Measurements from ENCODE around the gene DLG2.
"Not testable (repeated sequence)": the region's sequence is repeated elsewhere in the genome, so short reads cannot be mapped to it uniquely, and the experiment has no call there.

DLG2 gene

DNA sequence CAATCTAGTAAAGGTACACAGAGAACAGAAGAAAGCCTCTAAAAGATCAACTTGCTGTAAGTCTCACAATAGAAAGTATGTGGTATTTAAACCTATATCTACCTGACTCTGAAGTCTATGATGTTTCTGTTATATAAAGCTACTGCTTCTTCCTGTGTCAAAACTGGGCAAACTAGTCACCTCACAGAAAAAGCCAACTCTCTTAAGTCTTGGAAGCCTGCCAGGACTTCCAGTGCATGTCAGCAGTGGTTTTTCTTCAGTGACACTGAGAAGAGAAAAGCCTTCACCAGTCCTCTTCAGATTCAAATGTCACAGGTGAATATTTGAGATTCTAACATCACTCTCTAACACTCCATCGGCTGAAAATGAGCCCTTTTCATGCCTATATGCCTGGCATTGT is 808.0 kb downstream of the DLG2 start:
- DNase-seq, result no peak

DNA sequence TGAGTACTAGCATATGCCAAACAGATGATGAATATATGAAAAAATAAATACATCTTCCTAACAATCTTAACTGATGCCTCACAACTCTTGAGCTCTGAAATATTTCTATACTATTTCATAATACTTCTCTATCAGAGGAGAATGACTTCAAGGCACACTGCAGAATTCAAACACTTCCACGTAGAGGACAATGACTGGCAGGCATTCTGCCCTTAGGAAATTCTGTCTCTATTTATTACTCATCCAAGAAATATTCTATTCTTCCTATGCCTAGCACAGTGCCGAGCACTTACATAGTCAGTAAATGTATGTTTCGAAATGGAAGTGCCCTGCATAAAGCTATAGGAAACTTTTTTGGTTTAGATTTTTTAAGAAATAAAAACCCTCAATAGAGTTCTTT is 809.1 kb downstream of the DLG2 start:
- no peak for DNase-seq

DNA sequence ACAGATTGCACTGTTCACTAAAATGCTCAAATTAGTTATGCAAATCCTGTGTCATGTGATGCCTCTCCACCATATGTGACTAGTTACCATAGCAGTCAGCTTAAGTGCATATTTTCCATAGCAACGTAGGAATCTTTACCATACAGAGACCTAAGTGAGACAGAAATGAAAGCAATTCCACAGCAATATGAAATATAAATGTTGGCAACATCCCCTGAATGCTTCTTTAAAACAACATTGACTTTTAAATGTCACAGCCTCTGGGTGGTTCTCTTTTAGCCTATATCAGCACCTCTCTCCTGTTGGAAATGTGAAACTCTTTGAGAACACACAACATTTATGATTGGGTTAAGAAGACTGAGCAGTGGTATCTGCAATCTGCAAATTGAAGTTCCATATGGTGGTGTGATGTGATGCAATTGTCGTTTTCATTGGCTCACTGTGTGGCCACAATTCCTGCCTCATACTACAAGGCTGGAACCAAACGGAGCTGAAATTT is 814.6 kb downstream of the DLG2 start:
- DNase-seq, result peak; percentile 35

DNA sequence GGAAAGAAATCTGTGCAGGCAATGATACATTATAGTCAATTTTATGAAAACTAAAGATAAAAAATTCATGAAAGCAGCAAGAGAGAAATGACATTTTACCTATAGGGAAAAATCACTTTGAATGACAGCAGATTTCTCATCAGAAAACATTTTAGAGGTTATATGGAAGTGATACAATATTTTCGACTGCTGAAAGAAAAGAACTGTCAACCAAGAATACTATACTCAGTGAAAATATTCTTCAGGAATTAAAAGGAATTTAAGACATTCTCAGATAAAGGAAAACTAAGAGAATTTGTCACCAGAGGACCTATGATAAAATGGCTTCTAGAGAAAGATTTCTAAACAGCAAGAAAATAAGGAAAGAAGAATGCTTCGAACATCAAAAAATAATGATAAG is 820.8 kb downstream of the DLG2 start:
- DNase-seq, result no peak

- no peak for DNase-seq
Observed at GRCh38 chr11:84804041-84804440, 823.1 kb downstream of the DLG2 start.

DNA sequence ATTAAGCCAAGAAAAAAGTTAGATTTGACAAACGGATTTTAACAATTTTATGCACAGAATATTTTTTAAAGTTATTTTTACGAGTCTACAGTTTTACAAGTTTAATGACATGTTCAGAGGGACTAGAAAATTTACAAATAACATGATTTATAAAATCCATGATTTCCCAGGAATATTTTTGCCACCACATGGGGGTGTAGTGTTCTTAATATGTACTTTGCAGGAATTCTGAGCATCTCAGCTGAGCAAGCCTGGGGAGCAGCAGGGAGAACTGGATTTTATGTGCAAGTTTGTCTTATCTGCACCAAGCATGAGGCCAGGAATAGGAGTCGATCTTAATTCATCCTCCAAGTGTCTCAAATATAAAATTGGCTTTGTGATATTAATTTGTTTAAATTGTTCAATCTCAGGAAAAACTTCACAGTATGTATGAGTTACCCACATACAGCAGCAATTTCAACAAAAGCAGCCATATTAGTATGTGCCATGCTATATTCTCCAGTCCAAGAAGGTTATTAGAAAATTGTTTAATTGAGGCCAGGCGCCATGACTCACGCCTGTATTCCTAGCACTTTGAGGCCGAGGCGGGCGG is 826.3 kb downstream of the DLG2 start:
- DNase-seq, result no peak

GRCh38 chr11:84799112-84799511 is 828.0 kb downstream of the DLG2 start:
- DNase-seq, result peak; percentile 40

DNA sequence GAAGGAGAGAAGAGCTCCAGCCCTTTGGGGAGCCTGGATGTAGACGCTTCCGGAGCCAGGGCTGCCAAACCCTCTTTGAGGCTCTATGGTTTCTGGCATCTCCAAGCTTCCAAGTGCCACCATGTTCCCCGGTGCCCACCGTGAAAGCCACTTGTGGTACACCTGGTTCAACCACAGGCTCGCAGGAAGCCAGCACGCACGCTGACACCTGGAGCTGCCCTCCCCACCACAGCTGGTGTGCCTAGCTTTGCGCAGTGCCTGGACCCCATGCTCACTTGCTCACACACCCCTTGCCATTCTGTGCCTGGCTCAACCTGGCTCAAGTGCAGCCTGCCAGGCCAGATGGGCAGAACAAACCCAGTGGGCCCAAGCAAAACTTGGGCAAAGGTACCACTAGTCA is 831.4 kb downstream of the DLG2 start:
- no peak for DNase-seq

GRCh38 chr11:84794663-84795443 is 832.3 kb downstream of the DLG2 start:
- DNase-seq, result no peak

DNA sequence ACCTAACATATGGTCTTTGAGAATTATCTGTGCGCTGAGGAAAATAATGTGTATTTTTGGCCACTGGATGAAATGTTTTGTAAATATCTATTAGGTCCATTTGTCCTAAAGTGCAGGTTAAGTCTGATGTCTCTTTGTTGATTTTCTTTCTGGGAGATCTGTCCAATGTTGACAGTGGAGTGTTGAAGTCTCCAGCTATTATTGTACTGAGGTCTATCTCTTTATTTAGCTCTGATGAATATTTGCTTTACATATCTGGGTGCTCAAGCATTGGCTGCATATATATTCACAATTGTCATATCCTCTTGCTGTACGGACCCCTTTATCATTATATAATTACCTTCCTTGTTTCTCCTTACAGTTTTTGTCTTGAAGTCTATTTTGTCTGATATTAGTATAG is 833.8 kb downstream of the DLG2 start:
- DNase-seq, result no peak

DNA sequence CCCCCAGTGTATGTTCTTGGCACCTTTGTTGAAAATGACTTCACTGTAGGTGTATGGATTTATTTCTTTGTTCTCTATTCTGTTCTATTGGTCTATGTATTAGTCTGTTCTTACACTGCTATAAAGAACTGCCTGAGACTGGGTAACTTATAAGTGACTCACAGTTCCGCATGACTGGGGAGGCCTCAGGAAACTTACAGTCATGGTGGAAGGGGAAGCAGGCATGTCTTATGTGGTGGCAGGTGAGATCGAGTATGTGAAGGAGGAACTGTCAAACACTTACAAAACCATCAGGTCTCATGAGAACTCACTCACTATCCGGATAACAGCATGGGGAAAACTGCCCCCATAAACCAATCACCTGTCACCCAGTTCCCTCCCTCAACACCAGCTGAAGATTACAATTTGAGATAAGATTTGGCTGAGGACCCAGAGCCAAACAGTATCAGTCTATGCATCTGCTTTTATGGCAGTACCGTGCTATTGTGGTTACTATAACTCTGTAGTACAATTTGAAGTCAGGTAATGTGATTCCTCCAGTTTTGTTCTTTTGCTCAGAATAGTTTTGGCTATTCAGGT is 836.2 kb downstream of the DLG2 start:
- DNase-seq, result no peak

- no peak for DNase-seq
Observed at GRCh38 chr11:84788220-84788619, 838.9 kb downstream of the DLG2 start.

- DNase-seq, result not testable (repeated sequence)
Observed at GRCh38 chr11:84784158-84784557, 843.0 kb downstream of the DLG2 start.

GRCh38 chr11:84780689-84781293 is 846.4 kb downstream of the DLG2 start:
- no peak for DNase-seq

DNA sequence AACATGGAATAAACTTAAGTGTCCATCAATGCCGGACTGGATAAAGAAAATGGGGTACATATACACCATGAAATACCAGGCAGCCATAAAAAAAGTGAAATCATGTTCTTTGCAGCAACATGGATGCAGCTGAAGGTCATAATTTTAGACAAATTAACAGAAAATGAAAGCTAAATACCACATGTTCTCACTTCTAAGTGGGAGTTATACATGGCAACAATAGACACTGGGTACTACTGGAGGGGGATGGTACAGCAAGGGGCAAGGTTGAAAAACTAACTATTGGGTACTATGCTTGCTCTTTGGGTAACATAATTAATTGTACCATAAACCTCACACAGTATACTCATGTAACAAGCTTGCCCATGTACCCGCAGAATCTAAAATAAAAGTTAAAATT is 851.6 kb downstream of the DLG2 start:
- DNase-seq, result no peak

DNA sequence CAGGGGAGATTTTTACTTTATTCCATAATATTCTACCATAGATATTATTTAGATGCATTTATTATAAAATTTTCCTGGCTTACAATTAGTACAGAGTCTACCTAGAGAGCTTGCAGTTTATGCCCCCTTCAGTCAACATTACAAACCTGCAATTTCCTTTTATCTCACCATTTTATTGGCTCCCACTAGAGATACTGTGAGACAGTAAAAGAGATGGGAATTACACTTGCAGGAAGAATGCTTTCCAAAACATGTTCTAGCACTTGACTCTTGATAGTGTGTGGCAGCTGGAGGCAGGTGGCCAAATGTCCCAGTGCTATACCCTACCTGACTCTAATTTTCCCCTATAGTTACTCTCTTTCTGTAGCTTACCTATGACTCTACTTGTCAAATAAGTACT is 863.2 kb downstream of the DLG2 start:
- DNase-seq, result no peak

DNA sequence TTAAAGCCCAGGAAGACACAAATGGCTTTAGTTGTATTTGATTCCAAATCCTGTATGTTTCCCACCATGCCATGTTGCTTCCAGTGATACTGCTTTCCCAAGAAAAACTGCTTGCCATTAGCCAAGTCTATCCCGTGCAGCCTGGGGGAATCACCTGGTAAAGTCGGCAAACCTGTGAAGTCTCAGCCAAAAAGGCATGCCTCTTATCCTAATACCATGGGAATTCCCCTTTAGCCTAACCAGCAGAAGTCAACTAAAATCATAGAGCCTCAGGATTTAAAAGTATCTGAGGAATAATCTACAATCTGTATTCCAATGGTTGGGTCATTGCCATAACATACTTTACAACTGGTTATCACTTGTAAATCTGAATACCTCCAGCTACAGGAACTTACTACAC is 869.4 kb downstream of the DLG2 start:
- DNase-seq, result no peak

GRCh38 chr11:84751371-84751770 is 875.8 kb downstream of the DLG2 start:
- DNase-seq, result no peak

GRCh38 chr11:84747871-84748270 is 879.3 kb downstream of the DLG2 start:
- DNase-seq, result no peak

DNA sequence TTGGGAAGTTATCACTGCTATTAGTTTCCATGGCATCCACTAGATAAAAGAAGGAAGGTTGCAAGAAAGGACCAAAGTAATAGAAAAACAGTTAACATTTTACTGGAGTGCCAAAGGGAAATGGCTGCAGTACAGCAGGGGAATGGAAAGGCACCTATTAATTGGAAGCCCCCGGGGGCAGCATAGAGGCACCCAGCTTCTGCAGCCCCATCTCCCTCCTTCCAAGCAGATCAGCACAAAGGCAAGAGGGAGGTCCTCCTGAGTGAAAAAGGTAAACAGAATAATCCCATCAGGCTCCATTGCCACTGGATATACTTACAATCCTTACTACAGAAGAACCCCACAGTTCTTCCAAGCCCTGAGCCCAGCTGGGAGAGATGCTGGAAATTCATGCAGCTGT is 887.1 kb downstream of the DLG2 start:
- no peak for DNase-seq

DNA sequence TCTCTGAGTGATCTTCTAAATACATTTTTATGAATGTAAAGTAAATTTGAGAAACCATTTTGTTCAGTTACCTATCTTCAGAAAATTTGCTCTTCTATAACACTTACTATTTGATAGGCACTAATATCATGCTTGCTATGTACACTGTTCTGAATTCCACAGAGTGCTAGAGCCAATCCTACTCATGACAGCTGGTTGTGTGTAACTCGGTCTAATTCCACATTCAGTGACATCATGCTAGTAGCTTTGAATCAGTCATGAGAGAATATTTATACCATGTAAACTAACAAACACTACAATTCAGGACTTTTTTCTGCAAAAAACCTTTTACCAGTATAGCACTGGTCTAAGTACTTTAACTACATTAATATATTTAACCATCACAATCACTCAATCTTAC is 902.9 kb downstream of the DLG2 start:
- no peak for DNase-seq

DNA sequence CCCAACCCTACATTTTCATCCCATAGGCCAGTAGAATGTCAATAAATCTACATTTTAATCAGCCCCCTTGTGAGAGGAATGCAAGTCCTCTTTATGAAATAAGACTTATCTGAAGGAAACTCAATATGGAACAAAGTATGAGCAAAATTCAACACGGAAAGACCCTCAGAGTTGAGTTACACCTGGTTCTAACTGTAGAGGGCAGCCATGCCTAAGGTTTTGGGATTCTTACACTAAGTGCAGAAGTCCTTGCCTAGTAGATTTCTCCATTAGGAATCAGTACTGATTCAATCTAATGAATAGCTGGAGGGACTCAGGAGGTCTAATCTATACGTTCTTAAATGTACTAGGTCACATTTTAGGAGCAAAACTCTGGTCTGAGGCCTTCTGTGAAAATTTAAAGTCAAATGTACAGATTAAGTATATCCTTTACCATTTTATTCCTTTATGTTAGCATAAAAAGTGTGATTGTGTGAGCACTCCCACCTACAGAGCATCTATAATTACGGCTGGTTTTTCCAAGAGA is 904.5 kb downstream of the DLG2 start:
- DNase-seq, result no peak

DNA sequence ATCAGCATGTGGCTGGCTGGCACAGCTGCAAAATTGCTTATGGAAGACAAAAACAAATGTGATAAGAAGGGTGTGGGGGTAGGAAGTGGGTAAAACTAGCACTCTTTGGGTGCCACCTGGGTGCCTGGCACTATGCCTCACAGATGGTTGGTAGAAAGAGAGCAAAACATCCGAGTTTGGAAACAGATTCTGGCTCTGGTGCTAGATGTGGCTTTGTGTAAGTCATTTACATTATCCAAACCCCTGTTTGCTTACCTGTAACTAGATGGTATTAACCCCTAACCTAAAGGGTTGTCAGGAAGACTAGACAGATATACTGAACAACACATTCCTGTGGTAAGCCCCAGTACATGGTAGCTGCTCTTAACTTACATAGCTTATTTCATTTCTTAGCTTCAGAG is 905.6 kb downstream of the DLG2 start:
- DNase-seq, result no peak
